Fibroblast of skin of left quadriceps (primary cell): ENCODE results near the gene CHST10.
"Not testable (repeated sequence)": the region's sequence is repeated elsewhere in the genome, so short reads cannot be mapped to it uniquely, and the experiment has no call there.

ENCODE experiments used
- DNase-seq, 2 experiments: peaks; one replicate each; pipeline ENCODE4 v3.0.0-alpha.2; 2013; ENCODE audit warnings: low read depth in 2 of 2

Gene CHST10, protein sequence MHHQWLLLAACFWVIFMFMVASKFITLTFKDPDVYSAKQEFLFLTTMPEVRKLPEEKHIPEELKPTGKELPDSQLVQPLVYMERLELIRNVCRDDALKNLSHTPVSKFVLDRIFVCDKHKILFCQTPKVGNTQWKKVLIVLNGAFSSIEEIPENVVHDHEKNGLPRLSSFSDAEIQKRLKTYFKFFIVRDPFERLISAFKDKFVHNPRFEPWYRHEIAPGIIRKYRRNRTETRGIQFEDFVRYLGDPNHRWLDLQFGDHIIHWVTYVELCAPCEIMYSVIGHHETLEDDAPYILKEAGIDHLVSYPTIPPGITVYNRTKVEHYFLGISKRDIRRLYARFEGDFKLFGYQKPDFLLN

DNA sequence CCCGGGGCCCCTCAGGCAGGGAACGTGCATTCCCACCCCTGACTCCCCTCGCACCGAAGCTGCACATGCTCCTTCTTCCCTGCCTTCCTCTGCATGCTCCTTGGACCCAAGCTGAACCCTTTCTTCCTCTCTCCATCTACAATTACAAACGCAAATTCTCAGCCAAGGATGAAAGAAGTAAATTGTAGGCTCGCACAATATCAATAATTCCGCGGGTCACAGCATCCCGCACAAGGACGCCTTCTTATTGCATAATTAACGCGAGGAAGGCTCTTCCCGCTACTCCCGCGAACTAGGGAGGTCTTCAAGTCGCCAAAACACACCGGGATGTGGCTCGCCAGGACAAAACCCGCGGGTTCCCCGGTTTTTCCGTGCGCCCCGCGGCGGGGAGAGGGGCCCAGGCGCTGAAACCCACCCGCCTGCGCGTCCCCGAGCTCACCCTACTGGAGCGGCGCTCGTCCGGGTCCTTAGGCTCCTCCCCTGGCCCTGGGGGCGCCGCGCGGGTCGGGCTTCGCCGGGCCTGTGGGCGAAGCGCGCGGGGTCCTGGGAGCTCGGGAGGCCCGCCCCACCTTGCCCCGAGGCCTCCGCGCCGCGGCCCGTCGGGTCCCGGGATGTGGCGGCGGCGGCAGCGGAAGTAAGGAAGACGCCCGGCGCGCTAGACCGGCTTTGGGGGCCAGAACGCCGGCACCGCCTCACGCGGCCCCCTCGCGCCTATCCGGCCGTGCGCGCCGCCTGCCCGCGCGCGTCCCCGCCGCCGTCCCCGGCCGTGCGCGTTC lies at the start of gene CHST10:
CHST10 (minus strand) TSS at position 734 of the 776 bp plus-strand sequence. CDS start 10,993 bp downstream, outside the sequence.
- peak in 1 of 2 experiments; percentile 16 for DNase-seq

DNA sequence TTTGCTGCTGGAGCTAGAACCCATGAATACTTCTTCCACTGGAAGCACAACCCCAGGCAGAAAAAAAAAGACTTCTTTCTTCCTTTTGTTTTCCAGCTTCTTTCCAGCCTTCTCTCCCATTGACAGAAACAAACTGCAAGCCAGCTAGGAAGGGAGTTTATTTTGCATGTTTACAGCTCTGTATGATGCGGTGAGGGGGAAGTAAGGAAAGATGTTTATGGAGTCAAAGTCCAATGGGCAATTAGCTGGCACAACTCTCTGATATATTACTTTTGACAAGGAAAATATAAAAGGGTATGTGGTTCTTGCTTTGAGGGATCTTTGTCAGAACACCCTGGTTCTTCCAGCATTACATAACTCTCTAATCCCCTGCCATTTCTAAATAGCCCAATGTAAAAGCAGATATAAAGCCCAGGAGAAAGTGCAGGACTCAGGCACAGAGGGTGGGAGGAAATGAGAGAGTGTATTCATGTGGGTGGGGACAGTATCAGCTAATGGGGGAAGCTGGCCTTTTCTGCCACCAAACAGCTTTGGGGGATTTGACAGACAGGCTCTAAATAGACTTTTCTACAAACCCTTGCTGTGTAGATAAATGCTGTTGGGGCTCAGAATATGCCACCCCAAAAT lies 43.5 kb upstream of the CHST10 start:
- DNase-seq: no peak

DNA sequence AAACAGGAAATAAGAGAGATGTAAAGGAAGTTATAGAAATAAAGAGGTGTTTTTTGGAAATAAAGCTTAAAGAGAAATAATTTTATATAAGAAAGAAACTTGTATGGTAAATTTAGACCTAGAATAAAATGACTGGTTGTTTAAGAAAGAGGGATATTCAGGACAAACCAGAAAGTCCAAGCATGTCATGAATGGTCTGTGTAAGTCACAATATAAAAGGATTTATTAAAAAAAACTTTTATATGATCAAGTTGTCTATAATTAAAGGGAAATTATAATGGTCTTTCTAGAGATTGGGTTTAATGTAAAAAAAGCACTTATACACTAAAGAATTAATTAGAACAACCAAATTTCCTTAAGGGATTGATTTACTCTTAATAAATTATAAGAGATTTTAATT lies 38.9 kb upstream of the CHST10 start:
- not testable (repeated sequence) for DNase-seq

DNA sequence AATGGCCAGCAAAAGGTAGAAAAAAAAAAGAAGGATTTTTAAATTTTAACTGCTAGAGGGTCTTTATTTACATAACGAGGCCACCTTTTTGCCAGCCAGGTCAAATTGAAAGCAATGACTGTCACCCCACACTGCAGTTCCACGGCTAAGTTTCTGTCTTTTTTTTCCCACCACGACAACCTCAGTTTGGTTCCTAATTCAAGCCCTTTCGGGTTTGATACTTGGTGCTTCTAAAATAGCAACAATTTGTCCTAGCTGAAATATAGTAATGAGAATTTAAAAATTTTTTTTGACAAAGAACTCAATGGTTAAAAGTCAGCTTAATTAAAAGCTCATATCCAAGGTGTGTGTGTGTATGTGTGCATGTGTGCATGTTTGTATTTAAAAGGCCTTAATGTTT lies 36.4 kb upstream of the CHST10 start:
- DNase-seq: no peak

DNA sequence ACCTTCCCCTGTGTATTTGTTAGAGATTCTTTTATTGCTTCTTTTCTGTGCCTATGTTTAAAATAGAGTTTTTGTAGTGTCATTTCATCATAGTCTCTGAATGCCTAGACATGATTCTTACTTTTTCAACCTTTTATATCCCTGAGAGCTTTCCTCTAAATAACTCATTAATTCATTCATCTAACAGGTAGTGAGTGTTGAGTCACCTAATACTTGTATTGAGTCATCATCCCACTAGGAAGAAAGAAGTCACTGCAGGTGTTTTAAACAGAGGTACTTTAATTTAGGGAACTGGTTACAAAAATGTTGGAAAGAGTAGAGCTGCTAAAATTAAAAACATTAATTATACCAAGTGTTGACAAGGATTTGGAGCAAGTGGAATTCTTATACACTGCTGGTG lies 34.3 kb upstream of the CHST10 start:
- DNase-seq: no peak

DNA sequence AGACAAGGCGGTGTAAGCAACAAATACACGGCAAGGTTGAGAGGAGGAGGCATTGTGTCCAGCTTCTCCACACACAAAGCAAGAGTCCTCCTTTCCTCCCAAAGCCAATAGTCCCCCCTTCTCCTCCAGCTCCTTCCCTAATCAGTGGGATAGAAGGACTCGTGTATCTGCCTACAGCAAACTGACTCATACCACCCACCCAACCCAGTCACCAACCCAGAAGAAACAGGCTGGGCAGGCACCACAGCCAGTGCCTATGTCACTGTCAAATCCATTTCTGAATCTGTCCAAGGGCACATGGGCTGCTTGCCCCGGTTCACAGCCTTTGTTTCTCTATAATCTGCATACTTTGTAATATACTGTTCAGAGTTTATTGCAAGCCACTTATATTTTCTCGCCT lies 33.6 kb upstream of the CHST10 start:
- DNase-seq: no peak

DNA sequence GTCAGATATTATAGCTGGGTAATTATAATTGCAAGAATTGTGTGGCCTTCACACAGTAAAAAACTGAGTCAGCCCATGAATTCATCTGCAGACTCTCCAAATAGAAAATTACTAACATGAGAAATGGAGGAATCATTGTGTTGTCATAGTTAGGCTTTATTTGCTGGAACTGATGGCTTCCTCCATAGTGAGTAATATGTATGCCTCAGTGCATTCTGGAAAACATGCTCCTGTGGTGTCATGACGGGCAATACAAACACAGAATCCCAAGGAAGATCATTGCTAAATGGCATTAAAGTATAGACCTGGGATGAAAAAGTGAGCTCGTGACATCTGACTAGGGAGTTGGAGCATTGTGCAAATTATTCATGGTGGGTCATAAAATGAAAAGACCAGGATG lies 29.2 kb upstream of the CHST10 start:
- no peak for DNase-seq

DNA sequence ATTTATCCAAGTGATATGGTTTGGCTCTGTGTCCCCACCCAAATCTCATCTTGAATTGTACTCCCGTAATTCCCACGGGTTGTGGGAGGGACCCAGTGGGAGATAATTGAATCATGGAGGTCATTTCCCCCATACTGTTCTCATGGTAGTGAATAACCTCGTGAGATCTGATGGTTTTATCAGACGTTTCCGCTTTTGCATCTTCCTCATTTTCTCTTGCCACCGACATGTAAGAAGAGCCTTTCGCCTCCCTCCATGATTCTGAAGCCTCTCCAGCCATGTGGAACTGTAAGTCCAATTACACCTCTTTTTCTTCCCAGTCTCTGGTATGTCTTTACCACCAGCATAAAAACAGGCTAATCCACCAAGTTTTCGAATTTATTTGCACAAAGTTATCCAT lies 20.3 kb upstream of the CHST10 start:
- DNase-seq: no peak

DNA sequence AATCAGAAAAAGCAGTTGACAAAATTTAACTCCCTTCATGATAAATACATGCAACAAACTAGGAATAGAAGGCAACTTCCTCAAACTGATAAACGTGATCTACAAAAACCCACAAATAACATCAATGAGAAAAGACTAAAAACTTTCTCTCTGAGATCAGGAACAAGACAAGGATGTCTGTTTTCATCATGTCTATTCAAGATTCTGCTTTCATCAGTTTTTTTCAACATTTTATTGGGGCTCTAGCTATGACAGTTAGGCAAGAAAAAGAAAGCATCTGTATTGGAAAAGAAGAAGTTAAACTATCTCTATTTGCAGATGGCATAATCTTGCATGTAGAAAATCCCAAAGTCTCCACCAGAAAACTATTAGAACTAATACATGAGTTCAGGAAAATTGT lies 12.3 kb upstream of the CHST10 start:
- no peak for DNase-seq

DNA sequence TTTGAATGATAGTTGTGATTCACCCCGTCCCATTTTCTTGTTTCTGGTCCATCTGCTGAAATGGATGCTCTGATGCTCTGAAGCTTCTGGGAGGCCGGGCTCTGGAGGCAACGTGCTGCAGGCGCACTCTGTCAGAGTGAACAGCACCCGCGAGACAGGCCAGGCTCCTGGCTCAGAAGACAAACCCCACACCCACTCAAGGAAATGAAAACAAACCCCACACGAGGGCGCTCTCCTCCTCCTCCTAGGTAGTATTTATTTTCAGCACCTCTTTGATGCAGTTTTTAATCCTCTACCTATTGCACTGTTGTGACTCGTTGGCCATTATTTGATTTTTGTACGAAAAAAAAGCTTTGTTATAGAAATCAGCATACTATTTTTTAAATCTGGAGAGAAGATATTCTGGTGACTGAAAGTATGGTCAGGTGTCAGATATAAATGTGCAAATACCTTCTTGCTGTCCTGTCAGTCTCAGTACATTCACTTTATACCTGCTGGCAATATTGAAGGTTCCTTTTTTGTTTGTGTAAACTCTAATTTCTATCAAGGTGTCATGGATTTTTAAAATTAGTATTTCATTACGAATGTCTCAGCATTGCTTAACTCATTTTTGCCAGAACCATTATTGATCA lies 10.3 kb upstream of the CHST10 start:
- no peak for DNase-seq

DNA sequence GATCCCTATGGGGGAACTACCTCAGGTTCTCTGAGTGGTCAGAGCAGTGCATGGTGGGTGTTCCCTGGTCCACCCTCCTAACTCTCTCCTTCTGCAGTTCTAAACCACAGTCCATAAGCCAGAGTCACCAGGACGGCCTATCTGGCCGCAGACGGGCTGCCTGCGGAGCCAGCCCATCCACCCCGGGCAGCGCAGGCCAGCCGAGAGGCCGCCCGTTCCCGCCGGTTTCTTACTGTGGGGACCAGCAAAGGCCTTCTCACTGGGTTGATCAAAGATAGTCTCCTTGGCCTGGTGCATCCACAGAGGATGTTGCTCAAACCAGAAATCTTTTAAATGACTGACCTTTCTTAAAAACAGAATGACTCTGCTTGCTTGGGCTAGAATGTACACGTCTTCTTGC lies 9.6 kb upstream of the CHST10 start:
- DNase-seq: no peak

DNA sequence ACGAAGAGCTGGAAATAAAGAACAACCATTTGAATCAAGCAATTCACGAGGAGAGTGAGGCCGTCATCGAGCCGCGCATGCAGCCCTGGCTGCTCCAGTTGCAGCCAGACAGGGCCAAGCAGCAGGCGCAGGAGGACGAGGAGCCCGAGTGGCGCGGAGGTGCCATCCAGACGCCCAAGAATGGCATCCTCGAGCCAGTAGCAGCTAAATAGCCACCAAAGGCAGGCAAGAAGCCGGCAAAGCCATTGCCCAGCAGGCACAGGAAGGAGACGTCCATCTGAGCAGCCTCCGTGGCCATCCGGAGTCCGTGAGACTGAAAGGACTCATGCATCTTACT lies 8.9 kb upstream of the CHST10 start:
- DNase-seq: no peak

DNA sequence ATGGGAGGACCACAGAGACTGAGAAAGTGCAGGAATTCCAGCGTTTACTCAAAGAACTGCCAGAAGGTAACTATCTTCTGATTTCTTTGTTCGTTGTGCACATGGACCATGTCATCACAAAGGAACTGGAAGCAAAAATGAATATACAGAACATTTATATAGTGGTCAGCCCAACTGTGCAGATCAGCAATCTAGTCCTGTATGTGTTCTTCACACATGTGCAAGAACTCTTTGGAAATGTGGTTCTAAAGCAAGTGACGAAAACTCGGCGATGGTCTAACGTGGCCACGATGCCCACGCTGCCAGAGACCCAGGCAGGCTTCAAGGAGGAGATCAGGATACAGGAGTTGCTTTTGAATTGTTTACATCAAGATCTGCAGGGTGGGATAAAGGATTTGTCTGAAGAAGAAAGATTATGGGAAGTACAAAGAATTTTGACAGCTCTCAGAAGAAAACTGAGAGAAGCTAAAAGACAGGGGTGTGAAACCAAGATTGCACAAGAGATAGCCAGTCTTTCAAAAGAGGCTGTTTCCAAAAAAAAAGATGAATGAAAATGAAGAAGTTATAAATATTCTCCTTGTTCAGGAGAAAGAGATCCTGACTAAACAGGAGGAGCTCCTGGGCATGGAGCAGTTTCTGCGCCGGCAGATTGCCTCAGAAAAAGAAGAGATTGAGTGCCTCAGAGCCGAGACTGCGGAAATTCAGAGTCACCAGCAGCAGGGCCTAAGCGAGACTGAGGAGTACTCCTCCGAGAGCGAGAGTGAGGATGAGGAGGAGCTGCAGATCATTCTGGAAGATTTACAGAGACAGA lies 8.3 kb upstream of the CHST10 start:
- DNase-seq: no peak

DNA sequence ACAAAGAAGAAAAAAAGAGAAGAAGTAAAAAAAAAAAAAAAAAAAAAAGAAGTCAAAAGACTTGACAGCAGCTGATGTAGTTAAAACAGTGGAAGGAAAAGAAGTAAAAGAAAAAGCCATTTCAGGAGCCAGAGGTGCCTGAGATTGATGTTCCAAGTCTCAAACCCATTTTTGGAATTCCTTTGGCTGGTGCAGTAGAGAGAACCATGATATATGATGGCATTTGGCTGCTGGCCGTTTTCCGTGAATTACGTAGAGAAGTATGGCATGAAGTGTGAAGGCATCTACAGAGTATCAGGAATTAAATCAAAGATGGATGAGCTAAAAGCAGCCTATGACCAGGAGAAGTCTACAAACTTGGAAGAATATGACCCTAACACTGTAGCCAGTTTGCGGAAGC lies 7.6 kb upstream of the CHST10 start:
- no peak for DNase-seq

DNA sequence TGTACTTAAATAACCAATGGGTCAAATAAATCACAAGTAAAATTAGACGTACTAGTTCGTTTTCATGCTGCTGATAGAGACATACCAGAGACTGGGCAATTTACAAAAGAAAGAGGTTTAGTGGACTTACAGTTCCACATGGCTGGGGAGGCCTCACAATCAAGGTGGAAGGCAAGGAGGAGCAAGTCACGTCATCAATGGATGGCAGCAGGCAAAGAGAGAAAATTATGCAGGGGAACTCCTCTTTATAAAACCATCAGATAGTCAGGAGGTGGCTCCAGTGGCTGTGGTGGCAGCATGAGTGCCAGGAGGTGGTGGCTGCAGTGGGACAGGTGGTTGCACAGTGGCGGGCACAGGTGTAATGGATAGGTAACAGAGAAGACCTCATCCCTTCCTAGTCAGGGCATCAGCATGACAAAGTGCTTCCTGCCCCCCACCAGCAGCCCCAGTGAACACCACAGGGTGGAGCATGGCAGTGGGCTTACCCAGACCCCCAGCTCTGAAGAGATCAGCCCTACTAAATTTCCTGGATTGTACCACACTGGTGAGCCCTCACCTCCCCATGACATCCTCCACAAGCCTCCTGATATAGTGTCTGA lies 6.9 kb upstream of the CHST10 start:
- DNase-seq: no peak

DNA sequence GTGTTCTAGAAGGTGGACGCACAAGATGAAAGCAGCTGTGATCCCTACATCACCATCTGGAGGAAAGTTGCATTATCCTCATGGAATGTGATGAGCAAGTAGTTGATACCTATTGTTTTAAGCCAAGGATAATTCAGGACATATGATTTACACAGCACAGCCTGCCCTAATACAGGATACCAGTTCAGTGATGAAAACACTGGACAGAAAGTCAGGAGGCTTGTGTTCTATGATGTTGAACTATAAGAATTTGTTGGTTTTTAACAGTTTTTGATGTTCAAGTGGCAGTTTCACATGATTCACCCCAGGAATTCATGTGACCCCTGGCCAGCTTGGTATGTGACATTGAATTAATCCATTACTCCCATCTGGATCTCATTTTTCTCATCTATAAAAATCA lies 6.2 kb upstream of the CHST10 start:
- DNase-seq: peak in 1 of 2 experiments; percentile 13

DNA sequence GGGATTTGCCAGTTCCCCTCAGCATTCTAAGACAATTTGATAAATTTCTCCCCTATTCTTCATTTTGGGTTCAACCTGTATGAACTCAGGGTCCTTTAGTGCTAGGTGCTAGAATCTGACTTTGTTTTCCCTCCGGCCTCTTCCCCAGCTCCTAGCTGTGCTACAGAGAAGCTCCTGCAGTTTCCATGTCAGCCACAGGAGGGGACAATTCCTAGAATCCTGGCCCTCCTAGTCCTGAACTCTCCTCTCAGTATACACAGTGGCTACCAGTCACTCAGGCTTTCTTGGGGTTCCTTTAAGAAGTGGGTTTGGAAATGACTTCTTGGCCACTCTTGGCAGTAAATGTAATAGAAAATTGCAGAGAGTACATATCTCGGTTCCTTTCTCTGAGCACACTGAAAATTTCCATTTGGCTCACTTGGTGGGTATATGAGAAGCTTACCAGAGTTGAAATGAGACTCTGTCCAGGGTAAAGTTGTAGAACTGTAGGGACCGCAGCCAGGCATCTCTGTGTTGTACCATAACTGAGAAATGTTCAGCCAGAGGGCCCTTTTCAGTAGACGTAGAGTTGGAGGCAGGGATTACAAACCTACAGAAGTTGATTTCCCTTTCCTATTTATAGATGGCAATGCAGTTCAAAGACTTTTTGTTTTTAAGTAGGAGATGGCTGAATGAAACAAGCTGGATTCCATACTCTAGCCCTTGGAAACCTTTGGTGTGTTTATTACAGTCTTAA lies 5.0 kb upstream of the CHST10 start:
- no peak for DNase-seq

DNA sequence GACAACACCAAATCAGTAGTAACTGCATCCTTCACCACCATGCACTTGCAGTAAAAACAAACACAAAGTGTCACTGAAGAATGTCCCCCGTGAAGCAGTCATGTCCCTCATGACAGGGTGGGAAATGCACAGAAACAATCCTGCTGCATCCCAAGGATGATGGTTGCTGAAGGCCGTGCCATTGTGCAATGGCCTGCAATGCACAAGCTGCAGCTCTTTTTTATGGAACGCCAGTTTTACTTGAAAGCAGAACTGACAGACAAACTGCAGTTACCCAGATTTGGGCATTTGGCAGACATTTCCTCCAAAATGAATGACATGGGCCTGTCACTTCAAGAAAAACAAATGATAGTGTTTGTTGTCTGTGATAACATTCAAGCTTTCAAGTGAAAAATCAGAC lies 2.4 kb upstream of the CHST10 start:
- no peak for DNase-seq

DNA sequence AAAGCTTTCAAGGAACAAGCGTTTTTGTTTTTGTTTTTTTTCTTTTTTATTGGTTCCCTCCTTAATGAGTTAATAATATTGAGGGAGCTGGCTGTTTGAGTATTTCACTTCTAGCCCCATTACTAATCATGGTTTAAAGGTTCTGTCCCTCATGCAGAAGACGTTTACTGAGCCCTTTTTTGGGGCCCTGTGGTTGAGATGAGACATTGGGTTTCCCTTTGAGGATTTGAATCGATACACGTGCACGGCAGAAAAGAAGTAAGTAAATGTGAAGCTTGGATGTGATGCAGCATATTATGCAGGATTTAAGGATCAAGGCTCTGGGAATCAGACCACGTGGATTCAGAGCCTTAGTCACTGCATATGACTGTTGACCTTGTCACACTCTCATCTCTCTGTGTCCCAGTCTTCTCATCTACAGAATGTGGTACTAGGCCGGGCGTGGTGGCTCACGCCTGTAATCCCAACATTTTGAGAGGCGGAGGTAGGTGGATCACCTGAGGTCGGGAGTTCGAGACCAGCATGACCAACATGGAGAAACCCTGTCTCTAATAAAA lies 1.0 kb upstream of the CHST10 start:
- DNase-seq: no peak

DNA sequence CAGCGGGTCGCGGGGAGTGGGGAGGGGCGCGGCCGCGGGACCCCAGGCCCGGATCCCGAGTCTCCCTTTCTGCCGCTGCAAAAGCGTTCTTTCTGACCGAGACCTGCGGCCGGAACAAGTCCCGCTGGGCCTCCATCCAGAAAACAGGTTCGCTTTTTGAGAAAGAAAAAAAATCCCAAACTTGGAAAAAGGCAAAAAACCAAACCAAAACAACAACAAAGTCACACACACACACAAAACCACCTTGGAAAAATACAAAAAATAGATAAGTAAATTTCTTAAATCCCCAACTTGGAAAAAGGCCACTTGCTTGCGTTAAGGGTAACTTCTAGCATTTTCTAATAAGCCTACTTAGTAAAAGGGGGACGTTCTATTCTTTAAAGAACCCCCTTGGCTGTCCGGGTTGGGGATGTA lies 250 bp upstream of the CHST10 start:
- DNase-seq: no peak
